ENCODE measurements around the gene ZNRF1. TPM values are rescaled to one million over a fixed set of nuclear protein-coding genes. Genes with fewer than 3 reads are reported as not detected.

Gene ZNRF1
- total RNA-seq, 1 donor from 2014 or later, result 26.8 TPM

DNA sequence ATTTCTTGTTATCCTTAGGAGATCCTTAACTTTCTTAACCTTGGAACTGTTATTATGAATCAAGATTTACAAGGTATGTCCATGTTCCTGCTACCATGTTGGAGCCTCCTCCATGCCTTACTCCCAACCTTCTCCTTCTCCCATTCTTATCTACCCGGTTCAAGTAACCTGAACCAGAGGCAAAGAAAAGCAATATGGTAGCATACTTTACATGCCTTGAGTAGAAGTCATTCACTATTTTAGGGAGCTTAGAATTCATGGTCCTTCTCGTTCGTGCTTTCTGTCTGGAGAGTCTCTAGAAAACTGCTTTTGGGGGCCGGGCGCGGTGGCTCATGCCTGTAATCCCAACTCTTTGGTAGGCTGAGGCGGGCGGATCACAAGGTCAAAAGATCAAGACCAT is 80.1 kb downstream of the ZNRF1 start:
- no peak for TF ChIP-seq CTCF (conservative IDR thresholded peaks at IDR 0.05; ENCODE audit: low read depth, low read length)
- H3K4me3 ChIP-seq (ENCODE audit: low read depth, low read length), result no peak overlapping the region
- DNase-seq (ENCODE audit: low read depth), result no peak

DNA sequence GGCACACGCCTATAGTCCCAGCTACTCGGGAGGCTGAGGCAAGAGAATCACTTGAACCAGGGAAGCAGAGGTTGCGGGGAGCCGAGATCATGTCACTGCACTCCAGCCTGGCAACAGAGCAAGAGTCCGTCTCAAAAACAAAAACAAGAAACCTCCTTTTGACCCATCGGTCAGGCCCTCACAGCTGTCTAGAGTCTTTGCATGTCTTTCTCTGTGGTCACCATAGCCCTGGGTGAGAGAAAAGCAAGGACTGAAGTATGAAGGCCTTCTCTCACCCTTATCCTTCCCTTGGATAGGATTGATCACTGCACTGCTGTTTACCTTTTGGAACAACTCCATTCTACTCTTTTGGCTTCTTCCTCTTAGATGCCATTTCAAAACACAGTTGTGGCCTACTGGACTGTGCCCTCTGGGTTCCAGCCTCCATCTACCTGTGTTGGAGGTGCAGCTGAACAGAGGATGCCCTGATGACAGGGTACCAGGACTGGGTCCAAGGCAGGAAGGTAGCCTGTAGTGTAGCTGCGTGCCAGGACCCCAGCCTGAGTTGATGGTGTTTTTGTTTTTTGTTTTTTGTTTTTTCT is 80.6 kb downstream of the ZNRF1 start:
- no peak for TF ChIP-seq CTCF (conservative IDR thresholded peaks at IDR 0.05; ENCODE audit: low read depth, low read length)
- H3K4me3 ChIP-seq (ENCODE audit: low read depth, low read length), result no peak overlapping the region
- DNase-seq (ENCODE audit: low read depth), result no peak

GRCh38 chr16:75080205-75081029 is 81.6 kb downstream of the ZNRF1 start:
- no peak overlapping the region for H3K4me3 ChIP-seq (ENCODE audit: low read depth, low read length)
- no peak for DNase-seq (ENCODE audit: low read depth)
- no peak for TF ChIP-seq CTCF (conservative IDR thresholded peaks at IDR 0.05; ENCODE audit: low read depth, low read length)

DNA sequence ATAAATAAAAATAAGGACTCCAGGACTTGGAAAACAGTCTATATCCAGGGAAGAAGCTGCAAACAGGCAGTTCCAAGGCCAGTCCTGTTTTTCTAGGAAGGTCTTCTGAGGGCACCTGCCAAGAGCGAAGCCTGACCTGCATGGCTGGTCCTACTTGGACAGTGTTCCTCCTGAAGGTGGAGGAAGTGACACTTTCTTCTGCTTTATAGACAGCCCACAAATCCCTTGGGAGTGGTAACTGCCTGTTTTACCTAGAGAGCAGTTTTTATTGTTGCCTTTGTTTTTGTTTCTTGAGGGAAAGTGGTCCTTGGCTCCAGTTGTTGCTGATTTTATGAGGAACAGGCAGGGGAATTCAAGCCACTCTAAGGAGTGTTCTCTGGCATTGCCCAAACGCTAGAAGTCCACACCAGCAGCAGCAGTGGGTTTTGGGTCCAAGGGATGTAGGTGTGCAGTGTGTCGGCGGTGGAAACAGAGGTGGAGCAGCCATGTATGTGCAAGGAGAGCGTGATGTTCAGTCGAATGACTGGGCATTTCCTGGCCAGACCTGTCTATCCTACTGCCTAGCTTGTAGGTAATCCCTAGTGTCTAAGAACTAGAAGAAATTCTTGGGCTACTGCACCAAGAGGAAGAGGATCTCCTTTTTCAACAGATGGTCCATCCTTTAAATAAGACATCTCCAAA is 82.5 kb downstream of the ZNRF1 start:
- H3K4me3 ChIP-seq (ENCODE audit: low read depth, low read length), result no peak overlapping the region

GRCh38 chr16:75083813-75084212 is 85.0 kb downstream of the ZNRF1 start:
- no peak for DNase-seq (ENCODE audit: low read depth)
- TF ChIP-seq CTCF (conservative IDR thresholded peaks at IDR 0.05; ENCODE audit: low read depth, low read length), result no peak

More for the DNA sequence above, 82.5 kb downstream of the ZNRF1 start:
- TF ChIP-seq CTCF (conservative IDR thresholded peaks at IDR 0.05; ENCODE audit: low read depth, low read length), result no peak
- no peak for DNase-seq (ENCODE audit: low read depth)

DNA sequence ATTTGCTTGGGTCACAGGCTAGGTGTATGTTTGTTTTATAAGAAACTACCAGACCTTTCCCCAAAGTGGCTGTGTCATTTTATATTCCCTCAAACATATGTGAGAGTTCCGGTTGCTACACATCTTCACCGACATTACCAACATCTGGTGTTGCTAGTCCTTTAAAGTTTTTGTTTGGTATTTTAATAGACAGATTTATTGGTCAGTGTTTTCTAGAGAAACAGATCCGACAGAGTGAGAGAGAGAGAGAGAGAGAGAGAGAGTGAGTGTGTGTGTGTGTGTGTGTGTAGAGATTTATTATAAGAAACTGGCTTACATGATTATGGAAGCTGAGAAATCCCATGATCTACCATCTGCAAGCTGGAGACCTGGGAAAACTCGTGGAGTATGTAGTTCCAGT is 86.7 kb downstream of the ZNRF1 start:
- H3K4me3 ChIP-seq (ENCODE audit: low read depth, low read length), result no peak overlapping the region
- DNase-seq (ENCODE audit: low read depth), result no peak
- no peak for TF ChIP-seq CTCF (conservative IDR thresholded peaks at IDR 0.05; ENCODE audit: low read depth, low read length)

More at GRCh38 chr16:75083813-75084212, 85.0 kb downstream of the ZNRF1 start:
- no peak overlapping the region for H3K4me3 ChIP-seq (ENCODE audit: low read depth, low read length)
